Measurements from ENCODE around the gene BIN2. TPM values are rescaled to one million over a fixed set of nuclear protein-coding genes. Genes with fewer than 3 reads are reported as not detected.

Gene BIN2
- total and polyA plus RNA-seq, 10 of the 15 experiments (the other 5 are each of a cell fraction or from before 2014, with no cell fraction given) = 8.6 to 42.9 (median 32.1) TPM

- Histone ChIP-seq H3K9ac (ENCODE audit: control insufficient read depth, insufficient read depth, low read length) (no peak overlapping the region), H3K27me3 (replicated peaks in 1 of 2; ENCODE audit: control insufficient read depth in 2 of 2, insufficient read depth in 2 of 2, low read length in 1 of 2) (no peaks in the 10 kb centered on the region), H3K4me2 (ENCODE audit: control insufficient read depth, insufficient read depth) (no peak overlapping the region), H3K27ac (ENCODE audit: control insufficient read depth, insufficient read depth) (no peak overlapping the region), H3K4me3 (no peak overlapping the region), H3K4me1 (ENCODE audit: control insufficient read depth, insufficient read depth, low read length) (peaks cover 6% of the 10 kb centered on the region), H3K79me2 (ENCODE audit: control insufficient read depth, insufficient read depth, low read length) (no peaks in the 10 kb centered on the region), H3K36me3 (ENCODE audit: control insufficient read depth in 2 of 2, insufficient read depth in 2 of 2, low read length in 1 of 2) (no peaks in the 10 kb centered on the region), H4K20me1 (ENCODE audit: control insufficient read depth, insufficient read depth) (no peaks in the 10 kb centered on the region), H2AFZ (ENCODE audit: control insufficient read depth, low read depth, low read length) (no peak overlapping the region), H3K9me3 (replicated peaks; ENCODE audit: control insufficient read depth, insufficient read depth, low read length) (no peaks in the 10 kb centered on the region)
- no peak for DNase-seq (ENCODE audit: low read depth, low spot score)
- 50% methylated on average over 1 of the region's 1 CpG for WGBS (ENCODE audit: insufficient coverage, insufficient replicate concordance, low lambda C conversion rate, missing lambda C conversion rate)
- ChIA-PET POLR2A (no interaction called here), CTCF (interaction anchor here (2.6 kb wide), 1 partner anchor 66 kb away, joined by 12 read pairs; no protein-coding TSS in a partner anchor), RAD21 (ENCODE audit: unreplicated experiment) (no interaction called here), SMC1A (ENCODE audit: uncharacterized antibody, unreplicated experiment) (no interaction called here)
- BruUV-seq (replicated peaks) = no TSS peak
- intact Hi-C loops (cut with micrococcal nuclease; ENCODE audit: unreplicated experiment) = loop anchor here (10.0 kb wide), 1 partner anchor 250 kb away; no protein-coding TSS in a partner anchor
- no peak for TF ChIP-seq NR2F1 (conservative IDR thresholded peaks at IDR 0.05)
- no peak for TF ChIP-seq HCFC1 (IDR thresholded peaks at IDR 0.05; ENCODE audit: low read length)
- TF ChIP-seq ZNF207 (IDR thresholded peaks at IDR 0.05; ENCODE audit: borderline replicate concordance) = no peak
- no peak for TF ChIP-seq TCF12 (IDR thresholded peaks at IDR 0.05; ENCODE audit: low read depth, low read length)
- no peak for TF ChIP-seq HDGF (IDR thresholded peaks at IDR 0.05)
- no peak for TF ChIP-seq BACH1 (IDR thresholded peaks at IDR 0.05; ENCODE audit: borderline replicate concordance)
- no peak for TF ChIP-seq TCF7 (IDR thresholded peaks at IDR 0.05; ENCODE audit: borderline replicate concordance)
- TF ChIP-seq HDAC2 (IDR thresholded peaks at IDR 0.05) = no peak
- no peak for TF ChIP-seq ZNF592 (IDR thresholded peaks at IDR 0.05)
- no peak for TF ChIP-seq IRF4 (IDR thresholded peaks at IDR 0.05; ENCODE audit: low read depth, low read length)
- no peak for TF ChIP-seq PRDM15 (CRISPR knock-in tag; IDR thresholded peaks at IDR 0.05)
- TF ChIP-seq MTA3 (IDR thresholded peaks at IDR 0.05; ENCODE audit: borderline replicate concordance, low read length) = no peak
- TF ChIP-seq NFYB (IDR thresholded peaks at IDR 0.05; ENCODE audit: insufficient read depth, low read depth, low read length) = no peak
- TF ChIP-seq SREBF2 (IDR thresholded peaks at IDR 0.05; ENCODE audit: low read length) = no peak
- TF ChIP-seq ZNF274 (IDR thresholded peaks at IDR 0.05; ENCODE audit: insufficient read depth, insufficient read length) = no peak
- TF ChIP-seq SREBF1 (IDR thresholded peaks at IDR 0.05; ENCODE audit: low read length) = no peak
- in situ Hi-C loops (cut with MboI) = no loop called here
- no peak for FAIRE-seq
- ATAC-seq = no peak; the same call in 2 of the 3 replicates
These were observed 48.9 kb downstream of the BIN2 start for GRCh38 chr12:51275088-51275487.
